HEK293T (cell line): ENCODE results near the gene IGSF22.

ENCODE experiments used
- CTCF ChIA-PET: fragments of 350-600 bp; formaldehyde crosslinking; extraction: SDS; loops from one replicate; lab custom pipeline; 2021; ENCODE audit warnings: antibody characterized with exemption, inconsistent platforms; lab: Yijun Ruan, JAX
- POLR2A ChIA-PET: fragments of 350-600 bp; formaldehyde crosslinking; extraction: SDS; loops from one replicate; lab custom pipeline; 2020; ENCODE audit warnings: antibody characterized with exemption, inconsistent platforms; lab: Yijun Ruan, JAX
- DNase-seq: peaks from one replicate; pipeline ENCODE4 v3.0.0; 2012; ENCODE audit warnings: mixed read lengths; ENCODE audit errors: extremely low spot score
- ARNT ChIP-seq: fragments of 450-650 bp; IDR thresholded peaks from 2 replicates; pipeline ENCODE4 v1.6.1; 2017; ENCODE audit warnings: mild to moderate bottlenecking
- BHLHE40 ChIP-seq: fragments of 450-650 bp; IDR thresholded peaks from 2 replicates; pipeline ENCODE4 v1.6.1; 2016; ENCODE audit warnings: mild to moderate bottlenecking, moderate library complexity, borderline replicate concordance
- CTBP1 ChIP-seq: fragments of 450-650 bp; IDR thresholded peaks from 2 replicates; pipeline ENCODE4 v1.6.1; 2016; ENCODE audit warnings: borderline replicate concordance
- ELF4 ChIP-seq: fragments of 450-650 bp; IDR thresholded peaks from 2 replicates; pipeline ENCODE4 v1.6.1; 2017; ENCODE audit warnings: antibody characterized with exemption
- FOXA1 ChIP-seq: fragments of 450-650 bp; IDR thresholded peaks from 2 replicates; pipeline ENCODE4 v1.6.1; 2016; ENCODE audit warnings: mild to moderate bottlenecking
- FOXK2 ChIP-seq: fragments of 450-650 bp; IDR thresholded peaks from 2 replicates; pipeline ENCODE4 v1.6.1; 2016; ENCODE audit warnings: mild to moderate bottlenecking
- FOXM1 ChIP-seq: fragments of 450-650 bp; IDR thresholded peaks from 2 replicates; pipeline ENCODE4 v1.6.1; 2017; ENCODE audit warnings: mild to moderate bottlenecking, borderline replicate concordance
- HDGF ChIP-seq: fragments of 450-650 bp; IDR thresholded peaks from 2 replicates; pipeline ENCODE4 v1.6.1; 2017; ENCODE audit warnings: antibody characterized with exemption, borderline replicate concordance
- L3MBTL2 ChIP-seq: fragments of 450-650 bp; conservative IDR thresholded peaks from 2 replicates; pipeline ENCODE4 v1.6.1; 2016; ENCODE audit warnings: mild to moderate bottlenecking
- LEF1 ChIP-seq: fragments of 450-650 bp; IDR thresholded peaks from 2 replicates; pipeline ENCODE4 v1.6.1; 2017; ENCODE audit warnings: mild to moderate bottlenecking, borderline replicate concordance
- NFRKB ChIP-seq: fragments of 450-650 bp; IDR thresholded peaks from 2 replicates; pipeline ENCODE4 v1.6.1; 2016; ENCODE audit warnings: mild to moderate bottlenecking, moderate library complexity
- PKNOX1 ChIP-seq: fragments of 450-650 bp; IDR thresholded peaks from 2 replicates; pipeline ENCODE4 v1.6.1; 2016
- SP1 ChIP-seq: fragments of 450-650 bp; IDR thresholded peaks from 2 replicates; pipeline ENCODE4 v1.6.1; 2017
- SUZ12 ChIP-seq: fragments of 450-650 bp; IDR thresholded peaks from 2 replicates; pipeline ENCODE4 v1.6.1; 2016; ENCODE audit warnings: mild to moderate bottlenecking
- TARDBP ChIP-seq: fragments of 450-650 bp; IDR thresholded peaks from 2 replicates; pipeline ENCODE4 v1.6.1; 2016
- ZNF384 ChIP-seq: fragments of 450-650 bp; IDR thresholded peaks from 2 replicates; pipeline ENCODE4 v1.6.1; 2016

IGSF22 gene

GRCh38 chr11:18749681-18750319 lies 23.8 kb upstream of the IGSF22 start:
- no peak for DNase-seq
- POLR2A ChIA-PET = interaction anchor here (0.9 kb wide), 1 partner anchor 9 kb away, joined by 3 read pairs; no protein-coding TSS in a partner anchor
- no peak for TF ChIP-seq FOXK2
- TF ChIP-seq CTBP1 = no peak
- CTCF ChIA-PET = interaction anchor here (1.0 kb wide), 1 partner anchor 14 kb away, joined by 4 read pairs; no protein-coding TSS in a partner anchor

- CTCF ChIA-PET = no interaction called here
- no peak for TF ChIP-seq ZNF384
- no peak for TF ChIP-seq ARNT
- TF ChIP-seq HDGF = no peak
- TF ChIP-seq FOXA1 = no peak
- no peak for TF ChIP-seq PKNOX1
- TF ChIP-seq LEF1 = no peak
- no peak for TF ChIP-seq SP1
- TF ChIP-seq ELF4 = no peak
- no peak for TF ChIP-seq NFRKB
- DNase-seq = no peak
- POLR2A ChIA-PET = no interaction called here
Measured at GRCh38 chr11:18748766-18749365, 22.9 kb upstream of the IGSF22 start.

GRCh38 chr11:18745251-18745650 lies 19.3 kb upstream of the IGSF22 start:
- CTCF ChIA-PET = interaction anchor here (0.7 to 0.9 kb wide), 2 partner anchors 14 to 19 kb away, joined by 3 read pairs; no protein-coding TSS in a partner anchor
- POLR2A ChIA-PET = no interaction called here

GRCh38 chr11:18743900-18744514 lies 18.0 kb upstream of the IGSF22 start:
- POLR2A ChIA-PET = interaction anchor here (1.2 kb wide), 1 partner anchor 109 kb away, joined by 3 read pairs; the partner anchor contains the start of gene SPTY2D1
- no peak for DNase-seq
- TF ChIP-seq NFRKB (no peak), CTBP1 (no peak), FOXA1 (no peak), HDGF (no peak), PKNOX1 (no peak), ELF4 (no peak), FOXK2 (no peak), TARDBP (no peak), ZNF384 (no peak), LEF1 (no peak), SP1 (no peak), ARNT (no peak), FOXM1 (no peak)
- CTCF ChIA-PET = no interaction called here

More at GRCh38 chr11:18745251-18745650, 19.3 kb upstream of the IGSF22 start:
- TF ChIP-seq PKNOX1 (no peak), SP1 (no peak), NFRKB (no peak), L3MBTL2 (no peak), FOXA1 (no peak), FOXM1 (no peak), BHLHE40 (no peak), ARNT (no peak), ZNF384 (no peak)
- no peak for DNase-seq

- POLR2A ChIA-PET = interaction anchor here (1.2 kb wide), 1 partner anchor 109 kb away, joined by 3 read pairs; the partner anchor contains the start of gene SPTY2D1
- DNase-seq = no peak
- CTCF ChIA-PET = no interaction called here
- TF ChIP-seq ZNF384 = no peak
- no peak for TF ChIP-seq CTBP1
- no peak for TF ChIP-seq FOXK2
- no peak for TF ChIP-seq HDGF
- TF ChIP-seq NFRKB = no peak
- TF ChIP-seq L3MBTL2 = no peak
Measured at GRCh38 chr11:18743365-18743764, 17.4 kb upstream of the IGSF22 start.

- DNase-seq = no peak
- CTCF ChIA-PET = no interaction called here
- POLR2A ChIA-PET = no interaction called here
- no peak for TF ChIP-seq LEF1
- TF ChIP-seq CTBP1 = no peak
- no peak for TF ChIP-seq PKNOX1
- TF ChIP-seq SUZ12 = no peak
- TF ChIP-seq FOXM1 = no peak
- no peak for TF ChIP-seq FOXK2
- no peak for TF ChIP-seq ELF4
- TF ChIP-seq ZNF384 = no peak
- no peak for TF ChIP-seq FOXA1
- TF ChIP-seq NFRKB = no peak
- no peak for TF ChIP-seq L3MBTL2
- no peak for TF ChIP-seq BHLHE40
- TF ChIP-seq HDGF = no peak
- TF ChIP-seq SP1 = no peak
Measured at GRCh38 chr11:18741783-18742182, 15.8 kb upstream of the IGSF22 start.
